ENCODE measurements around the gene SERTM1.

Gene SERTM1

DNA sequence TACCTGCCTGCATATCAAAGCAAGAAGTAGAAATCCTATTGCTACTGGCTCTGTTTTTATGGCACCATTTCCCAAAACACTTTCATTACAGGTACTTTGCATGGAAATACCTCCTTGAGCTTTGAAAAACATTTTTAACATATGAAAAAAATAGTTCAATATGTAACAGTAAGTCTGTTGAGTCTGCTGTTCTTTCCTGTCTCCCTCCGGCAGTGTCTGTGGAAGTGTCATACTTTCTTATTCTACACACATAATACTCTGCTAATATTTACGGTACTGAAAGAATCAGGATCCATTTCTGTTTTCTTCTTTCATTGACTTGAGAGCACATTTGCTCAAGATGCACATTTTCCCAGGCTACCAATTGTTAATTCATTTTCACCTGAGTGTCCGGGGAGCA is 8.2 kb upstream of the SERTM1 start:
- TF ChIP-seq, protein P1, sequence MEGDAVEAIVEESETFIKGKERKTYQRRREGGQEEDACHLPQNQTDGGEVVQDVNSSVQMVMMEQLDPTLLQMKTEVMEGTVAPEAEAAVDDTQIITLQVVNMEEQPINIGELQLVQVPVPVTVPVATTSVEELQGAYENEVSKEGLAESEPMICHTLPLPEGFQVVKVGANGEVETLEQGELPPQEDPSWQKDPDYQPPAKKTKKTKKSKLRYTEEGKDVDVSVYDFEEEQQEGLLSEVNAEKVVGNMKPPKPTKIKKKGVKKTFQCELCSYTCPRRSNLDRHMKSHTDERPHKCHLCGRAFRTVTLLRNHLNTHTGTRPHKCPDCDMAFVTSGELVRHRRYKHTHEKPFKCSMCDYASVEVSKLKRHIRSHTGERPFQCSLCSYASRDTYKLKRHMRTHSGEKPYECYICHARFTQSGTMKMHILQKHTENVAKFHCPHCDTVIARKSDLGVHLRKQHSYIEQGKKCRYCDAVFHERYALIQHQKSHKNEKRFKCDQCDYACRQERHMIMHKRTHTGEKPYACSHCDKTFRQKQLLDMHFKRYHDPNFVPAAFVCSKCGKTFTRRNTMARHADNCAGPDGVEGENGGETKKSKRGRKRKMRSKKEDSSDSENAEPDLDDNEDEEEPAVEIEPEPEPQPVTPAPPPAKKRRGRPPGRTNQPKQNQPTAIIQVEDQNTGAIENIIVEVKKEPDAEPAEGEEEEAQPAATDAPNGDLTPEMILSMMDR (IDR thresholded peaks at IDR 0.05; ENCODE audit: borderline replicate concordance, control extremely low read depth, extremely low read depth, insufficient read depth, missing control alignments) = no peak
- DNase-seq (ENCODE audit: low spot score) = no peak
- in situ Hi-C loops (cut with MboI; ENCODE audit: low sequenced_read_pairs, unreplicated experiment) = no loop called here

- no peak for DNase-seq (ENCODE audit: low spot score)
- in situ Hi-C loops (cut with MboI; ENCODE audit: low sequenced_read_pairs, unreplicated experiment) = no loop called here
- TF ChIP-seq, protein P1 (IDR thresholded peaks at IDR 0.05; ENCODE audit: borderline replicate concordance, control extremely low read depth, extremely low read depth, insufficient read depth, missing control alignments) = no peak
Measured at GRCh38 chr13:36666477-36667229, 7.2 kb upstream of the SERTM1 start.

- in situ Hi-C loops (cut with MboI; ENCODE audit: low sequenced_read_pairs, unreplicated experiment) = no loop called here
- TF ChIP-seq, protein P1 (IDR thresholded peaks at IDR 0.05; ENCODE audit: borderline replicate concordance, control extremely low read depth, extremely low read depth, insufficient read depth, missing control alignments) = no peak
- DNase-seq (ENCODE audit: low spot score) = no peak
Measured at GRCh38 chr13:36668316-36668715, 5.5 kb upstream of the SERTM1 start.

DNA sequence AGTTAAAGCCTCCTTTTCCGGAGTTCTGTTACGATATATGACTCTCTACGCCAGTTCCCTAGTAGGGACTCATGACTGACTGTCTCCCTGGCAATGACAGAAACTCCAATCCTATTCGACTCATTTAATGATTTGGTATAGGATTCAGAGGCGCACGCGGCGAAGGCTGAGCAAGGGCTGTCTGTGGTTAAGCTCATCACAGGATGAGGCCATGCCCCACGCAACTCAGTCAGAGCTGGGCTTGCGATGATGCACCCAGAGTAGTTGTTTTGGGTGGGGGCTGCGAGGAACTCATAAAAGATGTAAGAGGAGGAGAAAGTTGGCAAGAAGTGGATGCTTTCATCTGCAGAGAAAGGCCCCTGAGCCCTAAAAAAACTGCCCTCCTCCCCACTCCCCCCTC is 468 bp upstream of the SERTM1 start:
- in situ Hi-C loops (cut with MboI; ENCODE audit: low sequenced_read_pairs, unreplicated experiment) = no loop called here

GRCh38 chr13:36674337-36675212 is 755 bp downstream of the SERTM1 start:
- DNase-seq (ENCODE audit: low spot score) = peak; percentile 9
- in situ Hi-C loops (cut with MboI; ENCODE audit: low sequenced_read_pairs, unreplicated experiment) = no loop called here

More for the DNA sequence above, 468 bp upstream of the SERTM1 start:
- DNase-seq (ENCODE audit: low spot score) = no peak
- TF ChIP-seq, protein P1 (IDR thresholded peaks at IDR 0.05; ENCODE audit: borderline replicate concordance, control extremely low read depth, extremely low read depth, insufficient read depth, missing control alignments) = no peak

GRCh38 chr13:36675213-36675536 is 1.4 kb downstream of the SERTM1 start:
- TF ChIP-seq, protein P1 (IDR thresholded peaks at IDR 0.05; ENCODE audit: borderline replicate concordance, control extremely low read depth, extremely low read depth, insufficient read depth, missing control alignments) = no peak
- DNase-seq (ENCODE audit: low spot score) = no peak
- in situ Hi-C loops (cut with MboI; ENCODE audit: low sequenced_read_pairs, unreplicated experiment) = no loop called here

More at GRCh38 chr13:36674337-36675212, 755 bp downstream of the SERTM1 start:
- TF ChIP-seq, protein P1 (IDR thresholded peaks at IDR 0.05; ENCODE audit: borderline replicate concordance, control extremely low read depth, extremely low read depth, insufficient read depth, missing control alignments) = no peak

Data from GM13976 (cell line).